ENCODE results near the gene AIPL1.

- TF ChIP-seq, protein P1, sequence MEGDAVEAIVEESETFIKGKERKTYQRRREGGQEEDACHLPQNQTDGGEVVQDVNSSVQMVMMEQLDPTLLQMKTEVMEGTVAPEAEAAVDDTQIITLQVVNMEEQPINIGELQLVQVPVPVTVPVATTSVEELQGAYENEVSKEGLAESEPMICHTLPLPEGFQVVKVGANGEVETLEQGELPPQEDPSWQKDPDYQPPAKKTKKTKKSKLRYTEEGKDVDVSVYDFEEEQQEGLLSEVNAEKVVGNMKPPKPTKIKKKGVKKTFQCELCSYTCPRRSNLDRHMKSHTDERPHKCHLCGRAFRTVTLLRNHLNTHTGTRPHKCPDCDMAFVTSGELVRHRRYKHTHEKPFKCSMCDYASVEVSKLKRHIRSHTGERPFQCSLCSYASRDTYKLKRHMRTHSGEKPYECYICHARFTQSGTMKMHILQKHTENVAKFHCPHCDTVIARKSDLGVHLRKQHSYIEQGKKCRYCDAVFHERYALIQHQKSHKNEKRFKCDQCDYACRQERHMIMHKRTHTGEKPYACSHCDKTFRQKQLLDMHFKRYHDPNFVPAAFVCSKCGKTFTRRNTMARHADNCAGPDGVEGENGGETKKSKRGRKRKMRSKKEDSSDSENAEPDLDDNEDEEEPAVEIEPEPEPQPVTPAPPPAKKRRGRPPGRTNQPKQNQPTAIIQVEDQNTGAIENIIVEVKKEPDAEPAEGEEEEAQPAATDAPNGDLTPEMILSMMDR (conservative IDR thresholded peaks at IDR 0.05; ENCODE audit: low read length): no peak
- no peak for TF ChIP-seq EZH2phosphoT487 (IDR thresholded peaks at IDR 0.05; ENCODE audit: borderline replicate concordance)
These were observed 32.7 kb downstream of the AIPL1 start for GRCh38 chr17:6402258-6402657.
